ENCODE measurements around the gene ULK2.

- no peak for TF ChIP-seq EZH2 (IDR thresholded peaks at IDR 0.05; ENCODE audit: borderline replicate concordance, low read length)
- TF ChIP-seq CTCF (IDR thresholded peaks at IDR 0.05; ENCODE audit: low read length) = no peak
Measured at GRCh38 chr17:19730843-19731242, 136.9 kb downstream of the ULK2 start.

Data from OCI-LY1 (cell line).